ENCODE data around the gene FMN1.

The FMN1 gene

GRCh38 chr15:32923176-32923575 is 271.3 kb downstream of the FMN1 start:
- POLR2A ChIA-PET: no interaction called here
- Histone ChIP-seq H3K27ac (ENCODE audit: insufficient read depth in 1 of 2, low read depth in 1 of 2, low read length in 2 of 2, poor library complexity in 1 of 2, severe bottlenecking in 2 of 2) (no peak overlapping the region), H3K27me3 (replicated peaks in 2 of 5; ENCODE audit: control insufficient read depth in 4 of 5, insufficient read depth in 5 of 5, low read length in 4 of 5) (no peaks in the 10 kb centered on the region), H3K4me1 (ENCODE audit: control extremely low read depth in 1 of 4, control insufficient read depth in 4 of 4, insufficient read depth in 4 of 4, low read length in 3 of 4) (no peaks in the 10 kb centered on the region), H3K9me3 (ENCODE audit: control extremely low read depth in 1 of 5, control insufficient read depth in 4 of 5, insufficient read depth in 2 of 5, low read depth in 1 of 5, low read length in 4 of 5) (no peaks in the 10 kb centered on the region), H3K4me3 (ENCODE audit: control insufficient read depth in 1 of 7, extremely low read depth in 1 of 7, insufficient read depth in 4 of 7, low read depth in 2 of 7, low read length in 6 of 7) (no peak overlapping the region), H3K36me3 (ENCODE audit: control insufficient read depth in 4 of 4, insufficient read depth in 4 of 4, low read length in 3 of 4) (no peaks in the 10 kb centered on the region)
- DNase-seq: no peak
- WGBS (ENCODE audit: insufficient coverage): 100% methylated on average over 3 of the region's 5 CpGs
- CTCF ChIA-PET: no interaction called here

GRCh38 chr15:32922541-32922940 is 272.0 kb downstream of the FMN1 start:
- Histone ChIP-seq H3K36me3 (ENCODE audit: control insufficient read depth in 4 of 4, insufficient read depth in 4 of 4, low read length in 3 of 4) (no peaks in the 10 kb centered on the region), H3K27me3 (replicated peaks in 2 of 5; ENCODE audit: control insufficient read depth in 4 of 5, insufficient read depth in 5 of 5, low read length in 4 of 5) (no peaks in the 10 kb centered on the region), H3K9me3 (ENCODE audit: control extremely low read depth in 1 of 5, control insufficient read depth in 4 of 5, insufficient read depth in 2 of 5, low read depth in 1 of 5, low read length in 4 of 5) (no peaks in the 10 kb centered on the region), H3K4me3 (ENCODE audit: control insufficient read depth in 1 of 7, extremely low read depth in 1 of 7, insufficient read depth in 4 of 7, low read depth in 2 of 7, low read length in 6 of 7) (no peak overlapping the region), H3K27ac (ENCODE audit: insufficient read depth in 1 of 2, low read depth in 1 of 2, low read length in 2 of 2, poor library complexity in 1 of 2, severe bottlenecking in 2 of 2) (no peak overlapping the region), H3K4me1 (ENCODE audit: control extremely low read depth in 1 of 4, control insufficient read depth in 4 of 4, insufficient read depth in 4 of 4, low read length in 3 of 4) (no peaks in the 10 kb centered on the region)
- 44% methylated on average over 2 of the region's 3 CpGs for WGBS (ENCODE audit: insufficient coverage)
- ChIA-PET CTCF (no interaction called here), POLR2A (no interaction called here)
- no peak for DNase-seq

- POLR2A ChIA-PET: no interaction called here
- DNase-seq: no peak
- no peak overlapping the region for H3K4me3 ChIP-seq (ENCODE audit: control insufficient read depth in 1 of 7, extremely low read depth in 1 of 7, insufficient read depth in 4 of 7, low read depth in 2 of 7, low read length in 6 of 7)
- no peaks in the 10 kb centered on the region for H3K27me3 ChIP-seq (replicated peaks in 2 of 5; ENCODE audit: control insufficient read depth in 4 of 5, insufficient read depth in 5 of 5, low read length in 4 of 5)
- no peaks in the 10 kb centered on the region for H3K9me3 ChIP-seq (ENCODE audit: control extremely low read depth in 1 of 5, control insufficient read depth in 4 of 5, insufficient read depth in 2 of 5, low read depth in 1 of 5, low read length in 4 of 5)
- no peaks in the 10 kb centered on the region for H3K36me3 ChIP-seq (ENCODE audit: control insufficient read depth in 4 of 4, insufficient read depth in 4 of 4, low read length in 3 of 4)
- 93% methylated on average over 3 of the region's 5 CpGs for WGBS (ENCODE audit: insufficient coverage)
- no peaks in the 10 kb centered on the region for H3K4me1 ChIP-seq (ENCODE audit: control extremely low read depth in 1 of 4, control insufficient read depth in 4 of 4, insufficient read depth in 4 of 4, low read length in 3 of 4)
- H3K27ac ChIP-seq (ENCODE audit: insufficient read depth in 1 of 2, low read depth in 1 of 2, low read length in 2 of 2, poor library complexity in 1 of 2, severe bottlenecking in 2 of 2): no peak overlapping the region
- CTCF ChIA-PET: no interaction called here
Measured at GRCh38 chr15:32919749-32920414, 274.6 kb downstream of the FMN1 start.

- DNase-seq: no peak
- H3K9me3 ChIP-seq (ENCODE audit: control extremely low read depth in 1 of 5, control insufficient read depth in 4 of 5, insufficient read depth in 2 of 5, low read depth in 1 of 5, low read length in 4 of 5): no peaks in the 10 kb centered on the region
- no peaks in the 10 kb centered on the region for H3K36me3 ChIP-seq (ENCODE audit: control insufficient read depth in 4 of 4, insufficient read depth in 4 of 4, low read length in 3 of 4)
- H3K27ac ChIP-seq (ENCODE audit: insufficient read depth in 1 of 2, low read depth in 1 of 2, low read length in 2 of 2, poor library complexity in 1 of 2, severe bottlenecking in 2 of 2): no peak overlapping the region
- no peaks in the 10 kb centered on the region for H3K4me1 ChIP-seq (ENCODE audit: control extremely low read depth in 1 of 4, control insufficient read depth in 4 of 4, insufficient read depth in 4 of 4, low read length in 3 of 4)
- WGBS (ENCODE audit: insufficient coverage): 43% methylated on average over 2 of the region's 4 CpGs
- ChIA-PET POLR2A (no interaction called here), CTCF (no interaction called here)
- no peak overlapping the region for H3K4me3 ChIP-seq (ENCODE audit: control insufficient read depth in 1 of 7, extremely low read depth in 1 of 7, insufficient read depth in 4 of 7, low read depth in 2 of 7, low read length in 6 of 7)
- no peaks in the 10 kb centered on the region for H3K27me3 ChIP-seq (replicated peaks in 2 of 5; ENCODE audit: control insufficient read depth in 4 of 5, insufficient read depth in 5 of 5, low read length in 4 of 5)
Measured at GRCh38 chr15:32918547-32918946, 276.0 kb downstream of the FMN1 start.

- ChIA-PET CTCF (no interaction called here), POLR2A (no interaction called here)
- Histone ChIP-seq H3K4me3 (ENCODE audit: control insufficient read depth in 1 of 7, extremely low read depth in 1 of 7, insufficient read depth in 4 of 7, low read depth in 2 of 7, low read length in 6 of 7) (no peak overlapping the region), H3K36me3 (ENCODE audit: control insufficient read depth in 4 of 4, insufficient read depth in 4 of 4, low read length in 3 of 4) (no peaks in the 10 kb centered on the region), H3K4me1 (ENCODE audit: control extremely low read depth in 1 of 4, control insufficient read depth in 4 of 4, insufficient read depth in 4 of 4, low read length in 3 of 4) (peaks cover 0 to 6% (median 3%) of the 10 kb centered on the region in 4 experiments), H3K9me3 (ENCODE audit: control extremely low read depth in 1 of 5, control insufficient read depth in 4 of 5, insufficient read depth in 2 of 5, low read depth in 1 of 5, low read length in 4 of 5) (no peaks in the 10 kb centered on the region), H3K27me3 (replicated peaks in 2 of 5; ENCODE audit: control insufficient read depth in 4 of 5, insufficient read depth in 5 of 5, low read length in 4 of 5) (no peaks in the 10 kb centered on the region), H3K27ac (ENCODE audit: insufficient read depth in 1 of 2, low read depth in 1 of 2, low read length in 2 of 2, poor library complexity in 1 of 2, severe bottlenecking in 2 of 2) (no peak overlapping the region)
- 100% methylated on average over 1 of the region's 3 CpGs for whole genome bisulfite sequencing (ENCODE audit: insufficient coverage)
- DNase-seq: no peak
Measured at GRCh38 chr15:32910839-32911238, 283.7 kb downstream of the FMN1 start.

GRCh38 chr15:32909431-32909830 is 285.1 kb downstream of the FMN1 start:
- 83% methylated on average over 1 of the region's 2 CpGs for WGBS (ENCODE audit: insufficient coverage)
- Histone ChIP-seq H3K4me3 (ENCODE audit: control insufficient read depth in 1 of 7, extremely low read depth in 1 of 7, insufficient read depth in 4 of 7, low read depth in 2 of 7, low read length in 6 of 7) (no peak overlapping the region), H3K27ac (ENCODE audit: insufficient read depth in 1 of 2, low read depth in 1 of 2, low read length in 2 of 2, poor library complexity in 1 of 2, severe bottlenecking in 2 of 2) (no peak overlapping the region), H3K4me1 (ENCODE audit: control extremely low read depth in 1 of 4, control insufficient read depth in 4 of 4, insufficient read depth in 4 of 4, low read length in 3 of 4) (peaks cover 0 to 6% (median 3%) of the 10 kb centered on the region in 4 experiments), H3K9me3 (ENCODE audit: control extremely low read depth in 1 of 5, control insufficient read depth in 4 of 5, insufficient read depth in 2 of 5, low read depth in 1 of 5, low read length in 4 of 5) (no peaks in the 10 kb centered on the region), H3K36me3 (ENCODE audit: control insufficient read depth in 4 of 4, insufficient read depth in 4 of 4, low read length in 3 of 4) (no peaks in the 10 kb centered on the region), H3K27me3 (replicated peaks in 2 of 5; ENCODE audit: control insufficient read depth in 4 of 5, insufficient read depth in 5 of 5, low read length in 4 of 5) (no peaks in the 10 kb centered on the region)
- ChIA-PET POLR2A (no interaction called here), CTCF (interaction anchor here (1.3 to 1.8 kb wide), 2 partner anchors 8 to 27 kb away, joined by 5 to 6 read pairs; no protein-coding TSS in a partner anchor)
- DNase-seq: no peak

GRCh38 chr15:32908872-32909271 is 285.6 kb downstream of the FMN1 start:
- Histone ChIP-seq H3K36me3 (ENCODE audit: control insufficient read depth in 4 of 4, insufficient read depth in 4 of 4, low read length in 3 of 4) (no peaks in the 10 kb centered on the region), H3K4me3 (ENCODE audit: control insufficient read depth in 1 of 7, extremely low read depth in 1 of 7, insufficient read depth in 4 of 7, low read depth in 2 of 7, low read length in 6 of 7) (no peak overlapping the region), H3K27me3 (replicated peaks in 2 of 5; ENCODE audit: control insufficient read depth in 4 of 5, insufficient read depth in 5 of 5, low read length in 4 of 5) (no peaks in the 10 kb centered on the region), H3K4me1 (ENCODE audit: control extremely low read depth in 1 of 4, control insufficient read depth in 4 of 4, insufficient read depth in 4 of 4, low read length in 3 of 4) (peaks cover 0 to 6% (median 3%) of the 10 kb centered on the region in 4 experiments), H3K27ac (ENCODE audit: insufficient read depth in 1 of 2, low read depth in 1 of 2, low read length in 2 of 2, poor library complexity in 1 of 2, severe bottlenecking in 2 of 2) (no peak overlapping the region), H3K9me3 (ENCODE audit: control extremely low read depth in 1 of 5, control insufficient read depth in 4 of 5, insufficient read depth in 2 of 5, low read depth in 1 of 5, low read length in 4 of 5) (no peaks in the 10 kb centered on the region)
- CTCF ChIA-PET: interaction anchor here (1.3 to 1.8 kb wide), 2 partner anchors 8 to 27 kb away, joined by 5 to 6 read pairs; no protein-coding TSS in a partner anchor
- 99% methylated on average over 4 of the region's 4 CpGs for WGBS (ENCODE audit: insufficient coverage)
- POLR2A ChIA-PET: no interaction called here
- DNase-seq: no peak
